Sigmoid colon (tissue), 4 donors: ENCODE results near the gene DNAH9.

ENCODE experiments used
- CTCF ChIP-seq, 4 experiments: fragments of 450-650 bp in 3 of 4; fragments of 200-600 bp in 1 of 4; IDR thresholded peaks; one replicate each; pipeline ENCODE4 v1.5.1; 2016 to 2019; ENCODE audit warnings: antibody characterized with exemption in 4 of 4, mild to moderate bottlenecking in 3 of 4, moderate library complexity in 2 of 4
- EP300 ChIP-seq, 4 donors: sonication (generic); formaldehyde crosslinking; IDR thresholded peaks; one replicate each; pipeline ENCODE4 v1.6.1; 2017; ENCODE audit warnings: antibody characterized with exemption in 4 of 4
- POLR2A ChIP-seq, 2 donors: fragments of 450-650 bp; IDR thresholded peaks; one replicate each; pipeline ENCODE4 v1.6.1; 2016; ENCODE audit warnings: antibody characterized with exemption in 2 of 2, mild to moderate bottlenecking in 2 of 2, moderate library complexity in 2 of 2
- POLR2AphosphoS5 ChIP-seq, 4 donors: sonication (generic); formaldehyde crosslinking; IDR thresholded peaks; one replicate each; pipeline ENCODE4 v1.6.1; 2017; ENCODE audit warnings: antibody characterized with exemption in 4 of 4

GRCh38 chr17:11704041-11704440 is 105.8 kb downstream of the DNAH9 start:
- TF ChIP-seq CTCF (IDR thresholded peaks at IDR 0.05) (no peak), POLR2AphosphoS5 (IDR thresholded peaks at IDR 0.05) (no peak), POLR2A (IDR thresholded peaks at IDR 0.05) (no peak), EP300 (IDR thresholded peaks at IDR 0.05) (no peak)
